ENCODE results near the gene NRIP1.
"Not testable (repeated sequence)": the region's sequence is repeated elsewhere in the genome, so short reads cannot be mapped to it uniquely, and the experiment has no call there.

The NRIP1 gene

GRCh38 chr21:15037095-15037899 lies 27.5 kb downstream of the NRIP1 start:
- H3K36me3 ChIP-seq (ENCODE audit: insufficient read depth, low read length) = no peaks in the 10 kb centered on the region
- no peak overlapping the region for H3K27ac ChIP-seq
- no peak overlapping the region for H3K9ac ChIP-seq (ENCODE audit: insufficient read length)
- DNase-seq (ENCODE audit: low read depth, low spot score) = no peak
- H3K4me3 ChIP-seq = no peak overlapping the region
- H3K9me3 ChIP-seq (ENCODE audit: low read depth, low read length) = no peaks in the 10 kb centered on the region
- no peak for TF ChIP-seq EZH2 (IDR thresholded peaks at IDR 0.05)
- no peak for TF ChIP-seq FOXP2 (optimal IDR thresholded peaks at IDR 0.05; ENCODE audit: control extremely low read depth, extremely low read length, insufficient read depth)
- TF ChIP-seq POLR2AphosphoS5 (IDR thresholded peaks at IDR 0.05; ENCODE audit: borderline replicate concordance, low read depth, low read length) = no peak

- H3K9ac ChIP-seq (ENCODE audit: insufficient read length) = no peak overlapping the region
- no peak for TF ChIP-seq EZH2 (IDR thresholded peaks at IDR 0.05)
- no peak for TF ChIP-seq POLR2AphosphoS5 (IDR thresholded peaks at IDR 0.05; ENCODE audit: borderline replicate concordance, low read depth, low read length)
- no peak for TF ChIP-seq FOXP2 (optimal IDR thresholded peaks at IDR 0.05; ENCODE audit: control extremely low read depth, extremely low read length, insufficient read depth)
- no peaks in the 10 kb centered on the region for H3K9me3 ChIP-seq (ENCODE audit: low read depth, low read length)
- H3K4me3 ChIP-seq = no peak overlapping the region
- H3K27ac ChIP-seq = no peak overlapping the region
- DNase-seq (ENCODE audit: low read depth, low spot score) = no peak
- no peaks in the 10 kb centered on the region for H3K36me3 ChIP-seq (ENCODE audit: insufficient read depth, low read length)
These were observed 28.6 kb downstream of the NRIP1 start for GRCh38 chr21:15036189-15036588.

GRCh38 chr21:15034126-15034853 lies 30.5 kb downstream of the NRIP1 start:
- H3K9ac ChIP-seq (ENCODE audit: insufficient read length) = peak overlapping the region; percentile 53
- H3K27ac ChIP-seq = peak overlapping the region; percentile 86
- peak; percentile 76 for DNase-seq (ENCODE audit: low read depth, low spot score)
- no peaks in the 10 kb centered on the region for H3K36me3 ChIP-seq (ENCODE audit: insufficient read depth, low read length)
- peak overlapping the region; percentile 68 for H3K4me3 ChIP-seq
- no peaks in the 10 kb centered on the region for H3K9me3 ChIP-seq (ENCODE audit: low read depth, low read length)
- peak; percentile 22; the same call in 1 of the 2 replicates for TF ChIP-seq POLR2AphosphoS5 (IDR thresholded peaks at IDR 0.05; ENCODE audit: borderline replicate concordance, low read depth, low read length)
- TF ChIP-seq EZH2 (IDR thresholded peaks at IDR 0.05) = no peak

GRCh38 chr21:15031790-15032357 lies 32.9 kb downstream of the NRIP1 start:
- no peak overlapping the region for H3K9ac ChIP-seq (ENCODE audit: insufficient read length)
- no peak overlapping the region for H3K27ac ChIP-seq
- H3K9me3 ChIP-seq (ENCODE audit: low read depth, low read length) = no peaks in the 10 kb centered on the region
- H3K36me3 ChIP-seq (ENCODE audit: insufficient read depth, low read length) = no peaks in the 10 kb centered on the region
- DNase-seq (ENCODE audit: low read depth, low spot score) = no peak
- H3K4me3 ChIP-seq = no peak overlapping the region
- no peak for TF ChIP-seq EZH2 (IDR thresholded peaks at IDR 0.05)

GRCh38 chr21:15031362-15031761 lies 33.4 kb downstream of the NRIP1 start:
- not testable (repeated sequence) for H3K36me3 ChIP-seq (ENCODE audit: insufficient read depth, low read length); H3K9ac ChIP-seq (ENCODE audit: insufficient read length); H3K9me3 ChIP-seq (ENCODE audit: low read depth, low read length); H3K4me3 ChIP-seq; H3K27ac ChIP-seq; DNase-seq (ENCODE audit: low read depth, low spot score)

- not testable (repeated sequence) for H3K9ac ChIP-seq (ENCODE audit: insufficient read length); DNase-seq (ENCODE audit: low read depth, low spot score)
These were observed 33.9 kb downstream of the NRIP1 start for GRCh38 chr21:15030861-15031260.

GRCh38 chr21:15029077-15029476 lies 35.7 kb downstream of the NRIP1 start:
- TF ChIP-seq EZH2 (IDR thresholded peaks at IDR 0.05) = no peak
- TF ChIP-seq FOXP2 (optimal IDR thresholded peaks at IDR 0.05; ENCODE audit: control extremely low read depth, extremely low read length, insufficient read depth) = no peak
- TF ChIP-seq POLR2AphosphoS5 (IDR thresholded peaks at IDR 0.05; ENCODE audit: borderline replicate concordance, low read depth, low read length) = no peak
- Histone ChIP-seq H3K4me3 (no peak overlapping the region), H3K27ac (no peak overlapping the region), H3K9me3 (ENCODE audit: low read depth, low read length) (no peaks in the 10 kb centered on the region), H3K9ac (ENCODE audit: insufficient read length) (no peak overlapping the region), H3K36me3 (ENCODE audit: insufficient read depth, low read length) (no peaks in the 10 kb centered on the region)
- no peak for DNase-seq (ENCODE audit: low read depth, low spot score)

More at GRCh38 chr21:15030861-15031260, 33.9 kb downstream of the NRIP1 start:
- H3K36me3 ChIP-seq (ENCODE audit: insufficient read depth, low read length); H3K4me3 ChIP-seq; H3K9me3 ChIP-seq (ENCODE audit: low read depth, low read length); H3K27ac ChIP-seq: not testable (repeated sequence)

- H3K27ac ChIP-seq = no peak overlapping the region; the same call in 1 of the 2 replicates
- DNase-seq (ENCODE audit: low read depth, low spot score) = peak; percentile 89
- H3K9ac ChIP-seq (ENCODE audit: insufficient read length) = no peak overlapping the region
- no peak overlapping the region for H3K4me3 ChIP-seq
- TF ChIP-seq POLR2AphosphoS5 (IDR thresholded peaks at IDR 0.05; ENCODE audit: borderline replicate concordance, low read depth, low read length) (no peak), FOXP2 (optimal IDR thresholded peaks at IDR 0.05; ENCODE audit: control extremely low read depth, extremely low read length, insufficient read depth) (no peak), EZH2 (IDR thresholded peaks at IDR 0.05) (no peak)
- no peaks in the 10 kb centered on the region for H3K36me3 ChIP-seq (ENCODE audit: insufficient read depth, low read length)
- H3K9me3 ChIP-seq (ENCODE audit: low read depth, low read length) = no peaks in the 10 kb centered on the region
These were observed 36.6 kb downstream of the NRIP1 start for GRCh38 chr21:15028186-15028585.

GRCh38 chr21:15027056-15027455 lies 37.7 kb downstream of the NRIP1 start:
- TF ChIP-seq EZH2 (IDR thresholded peaks at IDR 0.05) (no peak), POLR2AphosphoS5 (IDR thresholded peaks at IDR 0.05; ENCODE audit: borderline replicate concordance, low read depth, low read length) (no peak), FOXP2 (optimal IDR thresholded peaks at IDR 0.05; ENCODE audit: control extremely low read depth, extremely low read length, insufficient read depth) (no peak)
- no peak for DNase-seq (ENCODE audit: low read depth, low spot score)
- H3K36me3 ChIP-seq (ENCODE audit: insufficient read depth, low read length) = no peaks in the 10 kb centered on the region
- no peaks in the 10 kb centered on the region for H3K9me3 ChIP-seq (ENCODE audit: low read depth, low read length)
- no peak overlapping the region for H3K4me3 ChIP-seq
- no peak overlapping the region for H3K9ac ChIP-seq (ENCODE audit: insufficient read length)
- H3K27ac ChIP-seq = no peak overlapping the region
